Esophagus muscularis mucosa (tissue), 4 donors: ENCODE measurements around the gene TMEM72. TPM values are rescaled to one million over a fixed set of nuclear protein-coding genes. Genes with fewer than 3 reads are reported as not detected.

ENCODE experiments used
- DNase-seq: peaks from one replicate; pipeline ENCODE4 v3.0.0-alpha.2; 2017; ENCODE audit errors: extremely low spot score
- H3K27ac ChIP-seq, 4 donors: fragments of 200-600 bp; sonication (generic); replicated peaks in 1 of 4; 1 replicate in 3 of 4; 2 replicates in 1 of 4; pipeline ENCODE4 v1.5.1; 2016 to 2019; ENCODE audit warnings: mild to moderate bottlenecking in 1 of 4
- H3K27me3 ChIP-seq, 4 donors: fragments of 200-600 bp; sonication (generic); one replicate each; pipeline versions ENCODE4 v1.5.1 to v1.6.0; 2016 to 2019
- H3K36me3 ChIP-seq, 4 donors: fragments of 200-600 bp; sonication (generic); one replicate each; pipeline ENCODE4 v1.5.1; 2016 to 2019
- H3K4me1 ChIP-seq, 4 donors: fragments of 200-600 bp; sonication (generic); one replicate each; pipeline ENCODE4 v1.5.1; 2016 to 2019
- H3K4me3 ChIP-seq, 4 donors: fragments of 200-600 bp; sonication (generic); 1 replicate in 2 of 4; 2 replicates in 2 of 4; pipeline ENCODE4 v1.5.1; 2016 to 2019; ENCODE audit warnings: mild to moderate bottlenecking in 4 of 4, moderate library complexity in 1 of 4
- H3K9me3 ChIP-seq, 4 donors: fragments of 200-600 bp; sonication (generic); 1 replicate in 3 of 4; 2 replicates in 1 of 4; pipeline ENCODE4 v1.5.1; 2016 to 2019
- CTCF ChIP-seq, 3 experiments: fragments of 200-600 bp in 2 of 3; fragments of 450-650 bp in 1 of 3; sonication (generic) in 2 of 3; IDR thresholded peaks; one replicate each; pipeline ENCODE4 v1.5.1; 2017 to 2019; ENCODE audit warnings: antibody characterized with exemption in 3 of 3, mild to moderate bottlenecking in 2 of 3, moderate library complexity in 1 of 3
- EP300 ChIP-seq: sonication (generic); formaldehyde crosslinking; IDR thresholded peaks from one replicate; pipeline ENCODE4 v1.6.1; 2017; ENCODE audit warnings: antibody characterized with exemption
- POLR2A ChIP-seq: fragments of 450-650 bp; IDR thresholded peaks from one replicate; pipeline ENCODE4 v1.6.1; 2017; ENCODE audit warnings: antibody characterized with exemption, moderate library complexity, mild to moderate bottlenecking, low read depth
- POLR2AphosphoS5 ChIP-seq, 2 donors: sonication (generic); formaldehyde crosslinking; IDR thresholded peaks; one replicate each; pipeline ENCODE4 v1.6.1; 2017; ENCODE audit warnings: antibody characterized with exemption in 2 of 2
- WGBS: methylation state at CpG from one replicate; pipeline ENCODE4 v1.1.5; 2018; 5-methylcytosine and 5-hydroxymethylcytosine counted together
- intact Hi-C: fragments of 100-400 bp; cut with DNase I; formaldehyde crosslinking; loops from one replicate; pipeline ENCODE4 v1.15.1; 2023
- total RNA-seq, 4 donors: library from RNA; depleted of rRNA; stranded (reverse); fragments of >200 nt; gene quantifications; one replicate each; pipeline versions ENCODE4 v1.1.0 to v1.2.1, GENCODE V29; 2016

Gene TMEM72
- total RNA-seq, 4 donors from 2014 or later: not detected

GRCh38 chr10:44928462-44928861 lies 17.3 kb downstream of the TMEM72 start:
- DNase-seq: no peak
- no peaks in the 10 kb centered on the region for H3K9me3 ChIP-seq
- no peak overlapping the region for H3K4me3 ChIP-seq
- intact Hi-C loops: no loop called here
- no peak overlapping the region for H3K27ac ChIP-seq
- H3K27me3 ChIP-seq: no peaks in the 10 kb centered on the region
- no peaks in the 10 kb centered on the region for H3K36me3 ChIP-seq
- no peak for TF ChIP-seq POLR2A
- TF ChIP-seq EP300: no peak
- TF ChIP-seq CTCF (IDR thresholded peaks at IDR 0.05): no peak
- no peak for TF ChIP-seq POLR2AphosphoS5 (IDR thresholded peaks at IDR 0.05)
- H3K4me1 ChIP-seq: peaks cover 7 to 22% (median 12%) of the 10 kb centered on the region in 4 donors

- 96% methylated on average over 8 of the region's 8 CpGs for WGBS
- intact Hi-C loops: no loop called here
Measured at GRCh38 chr10:44929356-44930255, 18.5 kb downstream of the TMEM72 start.

GRCh38 chr10:44930904-44931620 lies 19.9 kb downstream of the TMEM72 start:
- Histone ChIP-seq H3K27ac (no peak overlapping the region), H3K36me3 (no peaks in the 10 kb centered on the region), H3K4me1 (peaks cover 28 to 47% (median 33%) of the 10 kb centered on the region in 4 donors), H3K27me3 (no peaks in the 10 kb centered on the region), H3K4me3 (no peak overlapping the region), H3K9me3 (no peaks in the 10 kb centered on the region)
- TF ChIP-seq CTCF (IDR thresholded peaks at IDR 0.05) (no peak), POLR2AphosphoS5 (IDR thresholded peaks at IDR 0.05) (no peak), EP300 (no peak), POLR2A (no peak)
- intact Hi-C loops: no loop called here
- no peak for DNase-seq
- 87% methylated on average over 4 of the region's 4 CpGs for WGBS

More at GRCh38 chr10:44929356-44930255, 18.5 kb downstream of the TMEM72 start:
- Histone ChIP-seq H3K27me3 (no peaks in the 10 kb centered on the region), H3K36me3 (no peaks in the 10 kb centered on the region), H3K9me3 (no peaks in the 10 kb centered on the region), H3K27ac (no peak overlapping the region), H3K4me3 (no peak overlapping the region), H3K4me1 (peaks cover 13 to 32% (median 18%) of the 10 kb centered on the region in 4 donors)
- no peak for DNase-seq
- TF ChIP-seq POLR2A (no peak), EP300 (no peak), CTCF (IDR thresholded peaks at IDR 0.05) (no peak), POLR2AphosphoS5 (IDR thresholded peaks at IDR 0.05) (no peak)

GRCh38 chr10:44931621-44932516 lies 20.7 kb downstream of the TMEM72 start:
- Histone ChIP-seq H3K4me1 (peaks cover 35 to 50% (median 39%) of the 10 kb centered on the region in 4 donors), H3K36me3 (no peaks in the 10 kb centered on the region), H3K27ac (no peak overlapping the region), H3K27me3 (no peaks in the 10 kb centered on the region), H3K9me3 (no peaks in the 10 kb centered on the region), H3K4me3 (no peak overlapping the region)
- DNase-seq: no peak
- TF ChIP-seq POLR2AphosphoS5 (IDR thresholded peaks at IDR 0.05): no peak
- TF ChIP-seq CTCF (IDR thresholded peaks at IDR 0.05): no peak
- TF ChIP-seq EP300: no peak
- no peak for TF ChIP-seq POLR2A
- 79% methylated on average over 7 of the region's 10 CpGs for WGBS
- intact Hi-C loops: loop anchor here (1.0 kb wide), 1 partner anchor 43 kb away; no protein-coding TSS in a partner anchor
